Mammary epithelial cell (primary cell): ENCODE measurements around the gene CDK8.

Experiments used
- EZH2 ChIP-seq: IDR thresholded peaks from 2 replicates; pipeline ENCODE4 v1.6.1; 2012; ENCODE audit warnings: low read length, inconsistent platforms, borderline replicate concordance
- TF ChIP-seq, protein P1 (sequence below), 2 donors: IDR thresholded peaks in 1 of 2; conservative IDR thresholded peaks in 1 of 2; 2 replicates each; pipeline ENCODE4 v1.5.1; 2011 to 2012; ENCODE audit warnings: inconsistent platforms in 2 of 2, low read length in 2 of 2, mild to moderate bottlenecking in 2 of 2, control low read depth in 1 of 2, low read depth in 1 of 2; ENCODE audit not compliant: insufficient read depth in 1 of 2; ENCODE audit errors: extremely low read depth in 1 of 2

DNA sequence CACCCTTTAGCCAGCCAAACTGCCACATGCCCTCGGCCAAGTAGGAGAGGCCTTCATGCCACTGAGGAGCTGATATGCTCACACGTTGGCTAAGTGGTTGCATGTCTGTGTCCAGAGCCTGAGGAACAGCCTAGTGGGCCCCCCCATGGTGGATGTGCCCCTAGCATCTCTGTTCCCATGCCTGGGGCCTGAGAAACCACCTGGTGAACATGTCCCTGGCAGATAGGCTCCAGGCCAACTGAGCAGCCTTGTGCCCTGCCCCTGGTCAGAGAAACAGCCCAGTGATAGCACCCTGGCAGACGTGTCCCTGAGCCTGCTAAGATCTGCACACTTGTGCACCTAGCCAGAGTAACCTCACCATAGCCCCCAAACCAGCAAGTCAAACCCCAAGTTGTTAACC lies 181.7 kb downstream of the CDK8 start:
- TF ChIP-seq, protein P1, sequence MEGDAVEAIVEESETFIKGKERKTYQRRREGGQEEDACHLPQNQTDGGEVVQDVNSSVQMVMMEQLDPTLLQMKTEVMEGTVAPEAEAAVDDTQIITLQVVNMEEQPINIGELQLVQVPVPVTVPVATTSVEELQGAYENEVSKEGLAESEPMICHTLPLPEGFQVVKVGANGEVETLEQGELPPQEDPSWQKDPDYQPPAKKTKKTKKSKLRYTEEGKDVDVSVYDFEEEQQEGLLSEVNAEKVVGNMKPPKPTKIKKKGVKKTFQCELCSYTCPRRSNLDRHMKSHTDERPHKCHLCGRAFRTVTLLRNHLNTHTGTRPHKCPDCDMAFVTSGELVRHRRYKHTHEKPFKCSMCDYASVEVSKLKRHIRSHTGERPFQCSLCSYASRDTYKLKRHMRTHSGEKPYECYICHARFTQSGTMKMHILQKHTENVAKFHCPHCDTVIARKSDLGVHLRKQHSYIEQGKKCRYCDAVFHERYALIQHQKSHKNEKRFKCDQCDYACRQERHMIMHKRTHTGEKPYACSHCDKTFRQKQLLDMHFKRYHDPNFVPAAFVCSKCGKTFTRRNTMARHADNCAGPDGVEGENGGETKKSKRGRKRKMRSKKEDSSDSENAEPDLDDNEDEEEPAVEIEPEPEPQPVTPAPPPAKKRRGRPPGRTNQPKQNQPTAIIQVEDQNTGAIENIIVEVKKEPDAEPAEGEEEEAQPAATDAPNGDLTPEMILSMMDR (conservative IDR thresholded peaks at IDR 0.05 in 1 of 2, IDR thresholded peaks at IDR 0.05 in 1 of 2; ENCODE audit: extremely low read depth in 1 of 2, insufficient read depth in 1 of 2, low read depth in 1 of 2, low read length in 2 of 2) = no peak
- no peak for TF ChIP-seq EZH2
